RWPE2 (cell line): Measurements from ENCODE around the gene TBL1X.

Experiments used
- ATAC-seq: fragments of 200-7000 bp; cut with Tn5 transposase; 3 replicates; pipeline ENCODE4 v1.9.1; 2021; ENCODE audit warnings: low read depth
- DNase-seq: peaks from one replicate; pipeline ENCODE4 v3.0.0-alpha.2; 2020; ENCODE audit warnings: low spot score
- H3K27ac ChIP-seq: fragments of 450-650 bp; 2 replicates; pipeline ENCODE4 v1.5.1; 2017; ENCODE audit warnings: mild to moderate bottlenecking; ENCODE audit not compliant: poor library complexity, severe bottlenecking
- H3K27me3 ChIP-seq: fragments of 250-450 bp; sonication (Bioruptor Pico); 2 replicates; pipeline ENCODE4 v1.5.1; 2021; ENCODE audit warnings: mild to moderate bottlenecking, moderate library complexity; ENCODE audit not compliant: insufficient read depth, poor library complexity, severe bottlenecking
- H3K36me3 ChIP-seq: fragments of 250-450 bp; sonication (Bioruptor Pico); 2 replicates; pipeline ENCODE4 v1.5.1; 2020; ENCODE audit warnings: low read depth, mild to moderate bottlenecking, moderate library complexity
- H3K4me1 ChIP-seq: fragments of 250-450 bp; sonication (Bioruptor Pico); 2 replicates; pipeline ENCODE4 v1.5.1; 2021; ENCODE audit warnings: mild to moderate bottlenecking, moderate library complexity; ENCODE audit not compliant: insufficient read depth, poor library complexity, severe bottlenecking
- H3K4me3 ChIP-seq: fragments of 250-450 bp; sonication (Bioruptor Pico); 2 replicates; pipeline ENCODE4 v1.5.1; 2021; ENCODE audit warnings: mild to moderate bottlenecking, moderate library complexity; ENCODE audit not compliant: severe bottlenecking
- H3K9me3 ChIP-seq: fragments of 250-450 bp; sonication (Bioruptor Pico); 2 replicates; pipeline ENCODE4 v1.5.1; 2021; ENCODE audit warnings: mild to moderate bottlenecking, moderate library complexity; ENCODE audit not compliant: severe bottlenecking
- CTCF ChIP-seq: fragments of 450-650 bp; IDR thresholded peaks from one replicate; pipeline ENCODE4 v1.5.1; 2017; ENCODE audit warnings: mild to moderate bottlenecking, moderate library complexity; ENCODE audit not compliant: poor library complexity, severe bottlenecking

TBL1X gene

GRCh38 chrX:9586992-9587392 lies 122.1 kb downstream of the TBL1X start:
- no peak for TF ChIP-seq CTCF
- Histone ChIP-seq H3K27ac (no peak overlapping the region), H3K27me3 (no peaks in the 10 kb centered on the region), H3K4me1 (no peaks in the 10 kb centered on the region), H3K36me3 (no peaks in the 10 kb centered on the region), H3K9me3 (no peaks in the 10 kb centered on the region), H3K4me3 (no peak overlapping the region)
- ATAC-seq = no peak
- DNase-seq = no peak

- no peaks in the 10 kb centered on the region for H3K4me1 ChIP-seq
- H3K4me3 ChIP-seq = no peak overlapping the region
- H3K27ac ChIP-seq = no peak overlapping the region
- no peak for TF ChIP-seq CTCF
- H3K27me3 ChIP-seq = no peaks in the 10 kb centered on the region
- H3K36me3 ChIP-seq = no peaks in the 10 kb centered on the region
- ATAC-seq (no peak), DNase-seq (no peak)
- H3K9me3 ChIP-seq = no peaks in the 10 kb centered on the region
Measured at GRCh38 chrX:9587642-9588041, 122.8 kb downstream of the TBL1X start.

- Histone ChIP-seq H3K9me3 (no peaks in the 10 kb centered on the region), H3K4me3 (no peak overlapping the region), H3K36me3 (no peaks in the 10 kb centered on the region), H3K27me3 (no peaks in the 10 kb centered on the region), H3K27ac (no peak overlapping the region), H3K4me1 (no peaks in the 10 kb centered on the region)
- TF ChIP-seq CTCF = no peak
- DNase-seq (no peak), ATAC-seq (no peak)
Measured at GRCh38 chrX:9591496-9591895, 126.6 kb downstream of the TBL1X start.

- Histone ChIP-seq H3K9me3 (no peaks in the 10 kb centered on the region), H3K4me3 (no peak overlapping the region), H3K4me1 (no peaks in the 10 kb centered on the region), H3K27ac (no peak overlapping the region), H3K36me3 (no peaks in the 10 kb centered on the region), H3K27me3 (no peaks in the 10 kb centered on the region)
- ATAC-seq = no peak
- DNase-seq = no peak
- TF ChIP-seq CTCF = no peak
Measured at GRCh38 chrX:9593756-9594155, 128.9 kb downstream of the TBL1X start.

GRCh38 chrX:9595174-9595573 lies 130.3 kb downstream of the TBL1X start:
- DNase-seq (no peak), ATAC-seq (no peak)
- H3K27ac ChIP-seq = no peak overlapping the region
- no peaks in the 10 kb centered on the region for H3K9me3 ChIP-seq
- no peaks in the 10 kb centered on the region for H3K27me3 ChIP-seq
- H3K36me3 ChIP-seq = no peaks in the 10 kb centered on the region
- TF ChIP-seq CTCF = no peak
- H3K4me3 ChIP-seq = no peak overlapping the region
- H3K4me1 ChIP-seq = no peaks in the 10 kb centered on the region
